GM19023 (cell line): ENCODE data around the gene GALNTL6.
"Not testable (repeated sequence)": the region's sequence is repeated elsewhere in the genome, so short reads cannot be mapped to it uniquely, and the experiment has no call there.

ENCODE experiments used
- ATAC-seq: cut with Tn5 transposase; IDR thresholded peaks from one replicate; pipeline ENCODE4 v1.9.1; 2021; ENCODE audit warnings: mild to moderate bottlenecking, moderate library complexity; ENCODE audit not compliant: unreplicated experiment

The GALNTL6 gene

DNA sequence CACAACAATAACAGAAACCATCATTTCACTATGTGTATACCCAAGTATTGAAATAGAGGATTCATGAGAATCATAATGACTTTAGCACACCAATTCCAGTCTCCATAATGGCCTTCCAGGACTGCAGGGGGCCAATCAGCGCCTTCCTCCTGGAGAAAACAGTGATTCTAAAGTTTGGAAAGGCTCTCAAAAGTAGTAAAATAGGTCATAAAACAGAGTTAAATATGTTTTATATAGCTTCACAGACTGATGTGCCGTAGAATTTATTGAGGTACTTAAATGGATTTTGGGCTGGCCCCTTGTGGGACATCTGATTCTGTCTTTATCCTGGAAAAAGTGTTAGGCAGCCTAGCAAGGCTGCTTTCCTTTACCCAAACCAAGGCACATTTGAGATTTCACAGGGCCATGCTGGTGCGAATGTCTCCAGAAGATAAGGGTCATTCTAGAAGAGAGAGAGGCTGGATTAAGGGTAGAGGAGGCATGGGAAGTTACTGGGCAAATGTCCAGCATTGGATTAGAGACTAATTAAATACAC, 543.9 kb downstream of the GALNTL6 start:
- no peak for ATAC-seq

GRCh38 chr4:172362569-172362968, 549.4 kb downstream of the GALNTL6 start:
- no peak for ATAC-seq

GRCh38 chr4:172369471-172369959, 556.3 kb downstream of the GALNTL6 start:
- ATAC-seq, result no peak

- ATAC-seq, result no peak
Observed at GRCh38 chr4:172377486-172378140, 564.4 kb downstream of the GALNTL6 start.

GRCh38 chr4:172379834-172380233, 566.6 kb downstream of the GALNTL6 start:
- ATAC-seq, result no peak

DNA sequence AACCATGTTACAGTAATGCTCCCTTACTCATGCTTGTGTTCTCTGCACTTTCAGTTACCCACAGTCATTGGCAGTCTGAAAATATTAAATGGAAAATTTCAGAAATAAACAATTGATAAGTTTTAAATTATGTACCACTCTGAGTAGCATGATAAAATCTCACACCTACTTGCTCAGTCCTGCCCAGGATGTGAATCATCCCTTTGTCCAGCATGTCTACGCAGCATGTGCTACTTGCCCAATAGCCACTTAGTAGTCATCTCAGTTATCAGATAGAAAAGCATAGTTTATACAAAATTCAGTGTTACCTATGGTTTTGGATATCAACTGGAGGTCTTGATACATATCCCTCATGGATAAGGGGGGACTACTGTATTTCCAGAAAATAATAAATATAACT, 577.1 kb downstream of the GALNTL6 start:
- no peak for ATAC-seq

DNA sequence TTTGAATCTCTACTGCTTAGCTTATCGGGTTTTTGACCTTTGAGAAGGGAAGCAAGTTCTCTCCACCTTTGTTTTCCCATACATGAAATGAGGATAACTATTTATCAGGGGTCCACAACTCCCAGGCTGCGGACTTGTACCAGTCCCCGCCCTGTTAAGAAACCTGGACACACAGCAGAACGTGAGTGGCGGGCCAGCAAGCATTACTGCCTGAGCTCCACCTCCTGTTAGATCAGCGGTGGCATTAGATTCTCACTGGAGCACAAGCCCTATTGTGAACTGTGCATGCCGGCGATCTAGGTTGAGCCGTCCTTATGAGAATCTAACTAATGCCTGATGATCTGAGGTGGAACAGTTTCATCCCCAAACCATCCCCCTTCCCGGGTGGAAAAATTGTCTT, 579.5 kb downstream of the GALNTL6 start:
- ATAC-seq, result no peak

DNA sequence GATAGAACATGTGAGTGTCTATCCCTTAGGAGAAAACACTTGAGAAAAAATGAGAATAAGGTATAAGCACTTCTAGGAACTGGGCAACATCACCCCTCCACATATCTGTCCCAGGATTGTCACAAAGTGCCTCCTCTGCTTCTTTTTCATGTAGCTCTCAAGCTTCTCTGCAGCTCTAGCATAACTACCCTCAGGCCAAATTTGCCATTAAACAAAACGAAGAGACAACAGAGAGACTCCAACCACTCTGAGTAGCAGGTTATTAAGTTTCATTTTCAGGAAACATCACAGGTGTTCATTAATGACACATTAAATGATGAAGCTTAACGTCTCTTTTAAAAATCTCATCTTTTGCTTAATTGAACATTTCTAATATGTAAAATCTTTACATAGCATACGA, 580.0 kb downstream of the GALNTL6 start:
- ATAC-seq, result no peak

DNA sequence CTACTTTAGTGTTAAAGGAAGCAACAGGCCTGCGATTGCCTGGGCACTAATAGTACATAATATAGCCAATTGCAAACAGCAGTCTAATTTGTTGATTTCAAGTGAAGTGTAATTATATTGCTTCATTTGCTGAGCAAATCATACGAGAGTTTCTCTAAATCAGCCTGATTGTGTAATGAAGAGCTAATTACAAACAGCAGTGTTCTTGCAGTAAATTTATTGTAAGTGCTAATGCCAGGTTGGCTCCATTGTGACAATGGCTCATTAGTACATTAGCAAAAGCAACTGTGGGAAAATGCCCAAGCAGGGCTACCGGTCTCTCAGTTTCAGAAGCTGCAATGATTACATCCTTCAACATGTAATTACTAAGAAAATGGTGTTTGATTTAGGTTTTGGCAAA, 591.5 kb downstream of the GALNTL6 start:
- no peak for ATAC-seq

GRCh38 chr4:172410363-172410762, 597.2 kb downstream of the GALNTL6 start:
- ATAC-seq, result no peak

DNA sequence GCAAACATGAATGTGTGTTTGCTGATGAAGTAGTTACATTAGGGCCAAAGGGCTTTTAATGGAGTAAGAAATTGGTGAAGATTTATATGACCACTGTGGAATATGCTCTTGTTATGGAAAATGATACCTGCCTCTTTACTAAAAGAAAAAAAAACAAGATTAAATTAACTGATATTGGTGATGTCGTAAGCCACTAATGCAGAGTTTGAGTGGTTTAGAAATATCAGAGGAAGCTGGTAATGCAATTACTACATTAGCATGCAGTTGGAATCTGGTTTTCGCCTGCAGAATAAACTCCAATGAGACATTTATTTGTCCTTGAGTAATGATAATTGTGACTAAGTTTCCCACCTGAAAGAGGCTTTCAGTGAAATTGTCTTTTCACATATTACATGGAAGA, 597.9 kb downstream of the GALNTL6 start:
- no peak for ATAC-seq

DNA sequence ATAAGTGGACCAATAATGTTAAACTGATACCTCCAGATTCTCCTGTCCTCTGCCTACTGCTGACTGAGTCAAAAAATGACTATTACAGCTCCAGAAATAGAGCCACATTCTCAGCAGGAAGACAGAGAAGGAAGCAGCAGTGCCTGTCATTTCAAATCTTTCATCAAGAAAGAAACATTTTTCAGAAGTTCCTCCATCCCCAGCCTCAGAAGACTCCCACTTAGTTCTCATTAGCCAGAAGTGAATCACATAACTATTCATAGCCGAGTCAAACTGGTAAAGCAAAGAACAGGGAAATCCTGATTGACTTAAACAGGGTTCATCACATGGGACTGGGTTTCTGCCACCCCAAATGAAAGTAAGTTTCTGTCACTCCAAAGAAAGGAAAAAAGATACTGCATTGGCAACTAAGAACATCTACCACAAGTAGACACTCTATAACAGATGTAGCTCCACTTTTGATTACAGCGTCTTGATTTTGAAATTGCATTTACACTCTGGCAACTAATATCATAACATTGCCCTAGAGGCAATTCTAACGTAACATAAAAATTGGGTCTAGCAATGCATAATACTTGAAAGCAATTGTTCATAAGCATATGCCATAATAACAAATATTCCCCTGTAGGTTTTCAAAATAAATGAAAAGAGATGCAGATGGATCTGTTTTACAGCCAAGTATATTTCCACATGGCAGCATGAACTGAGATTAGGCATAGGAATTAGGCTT, 599.8 kb downstream of the GALNTL6 start:
- ATAC-seq, result no peak

DNA sequence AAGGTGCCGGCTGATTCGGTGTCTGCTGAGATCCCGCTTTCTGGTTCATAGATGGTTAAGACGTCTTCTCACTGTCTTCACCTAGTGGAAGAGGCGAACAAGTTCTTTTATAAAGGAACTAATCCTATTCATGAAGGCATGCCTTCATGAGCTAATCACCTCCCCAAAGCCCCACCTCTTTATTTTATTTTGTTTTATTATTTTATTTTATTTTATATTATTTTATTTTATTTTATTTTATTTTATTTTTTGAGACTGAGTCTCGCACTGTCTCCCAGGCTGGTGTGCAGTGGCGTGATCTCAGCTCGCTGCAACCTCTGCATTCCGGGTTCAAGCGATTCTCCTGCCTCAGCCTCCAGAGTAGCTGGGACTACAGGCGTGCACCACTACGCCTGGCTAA, 615.8 kb downstream of the GALNTL6 start:
- not testable (repeated sequence) for ATAC-seq

DNA sequence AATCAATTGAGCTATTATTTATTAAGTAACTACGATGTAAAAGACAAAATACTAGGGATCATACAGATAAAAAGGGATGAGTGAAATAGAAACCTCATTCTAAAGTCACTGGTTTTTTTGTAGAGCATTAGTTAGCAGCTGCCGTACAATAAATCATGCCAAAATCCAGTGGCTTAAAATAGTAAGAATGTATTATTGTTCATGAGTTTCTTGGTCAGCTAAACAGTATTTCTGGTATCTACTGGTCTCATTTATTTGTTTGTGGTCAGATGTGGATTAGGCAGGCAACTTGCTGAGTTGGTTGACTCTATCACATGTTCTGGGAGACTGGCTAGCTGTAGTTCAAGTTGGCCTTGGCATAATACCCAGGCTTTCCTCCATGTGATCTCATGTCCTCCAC, 667.3 kb downstream of the GALNTL6 start:
- ATAC-seq, result no peak

GRCh38 chr4:172481802-172482508, 668.8 kb downstream of the GALNTL6 start:
- ATAC-seq, result no peak

GRCh38 chr4:172485007-172485406, 671.8 kb downstream of the GALNTL6 start:
- no peak for ATAC-seq

GRCh38 chr4:172486531-172486930, 673.3 kb downstream of the GALNTL6 start:
- no peak for ATAC-seq

DNA sequence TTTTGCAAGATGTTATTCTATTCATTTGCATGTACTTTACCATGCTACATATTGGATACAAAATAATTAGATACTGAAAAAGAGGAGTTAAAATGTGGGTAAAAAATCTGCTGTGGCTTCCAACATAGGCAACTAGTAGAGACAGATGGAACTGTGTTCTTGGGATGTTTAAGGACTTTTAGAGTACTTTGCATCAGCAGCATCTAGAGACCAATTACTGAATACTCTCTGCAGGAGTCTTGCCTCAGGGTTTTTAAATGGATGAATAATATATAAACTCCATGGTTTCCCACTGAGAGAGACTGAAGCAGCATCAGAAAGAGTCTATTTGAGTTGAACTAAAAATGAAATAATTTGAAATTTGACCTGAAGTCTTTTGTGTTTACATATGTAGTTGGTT, 676.7 kb downstream of the GALNTL6 start:
- ATAC-seq, result no peak

GRCh38 chr4:172495769-172496168, 682.6 kb downstream of the GALNTL6 start:
- ATAC-seq, result no peak

DNA sequence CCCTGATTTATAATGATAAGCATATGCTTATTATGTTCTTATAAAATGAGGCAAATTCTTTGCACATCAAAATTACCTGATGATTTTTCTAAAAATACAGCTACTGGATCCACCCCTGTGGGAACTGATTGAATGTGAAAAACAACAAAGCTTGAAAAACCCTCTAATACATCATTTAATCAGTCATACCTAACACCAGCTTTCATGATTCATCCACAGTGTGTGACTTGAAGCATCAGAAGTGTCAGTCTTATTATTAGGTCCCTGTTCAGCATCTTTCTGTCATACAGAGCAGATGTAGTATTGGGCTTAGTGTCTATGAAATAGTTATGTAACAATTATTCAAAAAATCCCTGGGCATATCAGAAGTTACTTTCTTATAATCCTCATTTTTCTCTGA, 684.1 kb downstream of the GALNTL6 start:
- no peak for ATAC-seq

DNA sequence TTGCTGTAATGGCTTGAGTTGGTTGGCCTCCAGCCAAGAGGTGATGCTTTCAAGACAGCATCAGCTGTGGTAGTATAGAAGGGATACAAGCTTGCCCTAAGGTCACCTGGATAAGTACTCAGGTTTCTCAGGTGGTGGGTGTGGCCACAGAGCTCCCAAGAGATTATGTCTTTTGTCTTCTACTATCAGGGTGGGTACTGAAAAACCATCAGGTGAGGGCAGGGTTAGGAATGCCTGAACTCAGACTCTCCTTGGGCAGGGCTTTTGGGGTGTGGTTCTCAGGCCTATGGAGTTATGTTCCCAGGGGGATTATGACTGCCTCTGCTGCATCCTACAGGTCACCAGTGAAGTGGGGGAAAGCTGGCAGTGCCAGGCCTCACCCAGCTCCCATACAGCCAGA, 700.8 kb downstream of the GALNTL6 start:
- ATAC-seq, result no peak

DNA sequence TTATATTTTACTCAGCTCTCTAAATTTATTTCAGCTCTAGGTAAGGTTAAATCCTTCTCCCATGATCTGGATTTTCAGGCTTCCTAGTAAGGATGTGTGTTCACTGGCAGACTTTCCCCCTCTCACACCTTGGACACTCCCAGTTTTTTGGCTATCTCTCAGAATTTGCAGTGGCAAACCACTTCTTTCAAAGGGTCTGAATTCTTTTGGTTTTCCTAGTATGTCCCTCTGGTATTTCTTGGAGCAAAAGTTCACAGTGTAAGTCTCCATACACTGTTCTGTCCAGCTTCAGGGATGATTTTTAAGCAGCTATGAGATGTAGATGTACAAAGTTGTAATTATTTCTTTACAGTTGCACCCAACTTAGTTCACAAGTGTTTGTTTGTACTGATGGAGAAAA, 701.6 kb downstream of the GALNTL6 start:
- no peak for ATAC-seq
